Sigmoid colon (tissue), 4 donors: Measurements from ENCODE around the gene SPARC.

Experiments used
- CTCF ChIP-seq, 4 experiments: fragments of 450-650 bp in 3 of 4; fragments of 200-600 bp in 1 of 4; IDR thresholded peaks; one replicate each; pipeline ENCODE4 v1.5.1; 2016 to 2019; ENCODE audit warnings: antibody characterized with exemption in 4 of 4, mild to moderate bottlenecking in 3 of 4, moderate library complexity in 2 of 4
- POLR2A ChIP-seq, 2 donors: fragments of 450-650 bp; IDR thresholded peaks; one replicate each; pipeline ENCODE4 v1.6.1; 2016; ENCODE audit warnings: antibody characterized with exemption in 2 of 2, mild to moderate bottlenecking in 2 of 2, moderate library complexity in 2 of 2
- POLR2AphosphoS5 ChIP-seq, 4 donors: sonication (generic); formaldehyde crosslinking; IDR thresholded peaks; one replicate each; pipeline ENCODE4 v1.6.1; 2017; ENCODE audit warnings: antibody characterized with exemption in 4 of 4

- no peak for TF ChIP-seq POLR2A (IDR thresholded peaks at IDR 0.05)
- no peak for TF ChIP-seq POLR2AphosphoS5 (IDR thresholded peaks at IDR 0.05)
- no peak for TF ChIP-seq CTCF (IDR thresholded peaks at IDR 0.05)
Observed at GRCh38 chr5:151676719-151677118, 10.0 kb downstream of the SPARC start.
